Immature natural killer cell (primary cell): ENCODE data around the gene MAPK8IP1. TPM values are rescaled to one million over a fixed set of nuclear protein-coding genes. Genes with fewer than 3 reads are reported as not detected.

Experiments
- DNase-seq, 3 donors: peaks; one replicate each; pipeline ENCODE4 v3.0.0; 2022; ENCODE audit warnings: mixed read lengths in 1 of 3
- H3K27ac Mint-ChIP-seq, 6 donors: one replicate each; pipeline ENCODE4 v1.8.0; 2020; ENCODE audit warnings: mixed read lengths in 6 of 6, mild to moderate bottlenecking in 5 of 6, inconsistent platforms in 4 of 6, moderate library complexity in 3 of 6
- H3K27me3 Mint-ChIP-seq, 3 donors: one replicate each; pipeline ENCODE4 v1.8.0; 2020 to 2021; ENCODE audit warnings: low read depth in 3 of 3, mild to moderate bottlenecking in 3 of 3, mixed read lengths in 3 of 3, moderate library complexity in 3 of 3, inconsistent platforms in 1 of 3
- H3K36me3 Mint-ChIP-seq, 3 donors: one replicate each; pipeline ENCODE4 v1.8.0; 2020; ENCODE audit warnings: mixed read lengths in 3 of 3, inconsistent platforms in 2 of 3, mild to moderate bottlenecking in 2 of 3
- H3K4me1 Mint-ChIP-seq, 2 donors: one replicate each; pipeline ENCODE4 v1.8.0; 2020; ENCODE audit warnings: inconsistent platforms in 2 of 2, mild to moderate bottlenecking in 2 of 2, mixed read lengths in 2 of 2, moderate library complexity in 1 of 2
- H3K4me3 Mint-ChIP-seq, 5 donors: one replicate each; pipeline ENCODE4 v1.8.0; 2020; ENCODE audit warnings: mild to moderate bottlenecking in 5 of 5, mixed read lengths in 5 of 5, inconsistent platforms in 3 of 5, moderate library complexity in 3 of 5
- H3K9me3 Mint-ChIP-seq, 6 donors: one replicate each; pipeline ENCODE4 v1.8.0; 2020; ENCODE audit warnings: mild to moderate bottlenecking in 6 of 6, mixed read lengths in 6 of 6, inconsistent platforms in 4 of 6, moderate library complexity in 3 of 6
- polyA plus RNA-seq, 3 donors: library from polyadenylated mRNA; unstranded; fragments of 300-500 nt; fragmentation: Illumina TruSeq; gene quantifications; one replicate each; pipeline ENCODE4 v1.2.3, GENCODE V29; 2021

Gene MAPK8IP1
- polyA plus RNA-seq, 3 donors from 2014 or later, result 0.08 to 0.09 TPM; not detected in 1

- no peaks in the 10 kb centered on the region for H3K9me3 Mint-ChIP-seq
- H3K27me3 Mint-ChIP-seq, result peaks cover 0 to 12% (median 9%) of the 10 kb centered on the region in 3 donors
- DNase-seq, result no peak
- peaks cover 5 to 10% (median 8%) of the 10 kb centered on the region in 3 donors for H3K36me3 Mint-ChIP-seq
- H3K4me1 Mint-ChIP-seq, result peaks cover 9 to 13% of the 10 kb centered on the region in 2 donors
- H3K27ac Mint-ChIP-seq, result no peak overlapping the region
- H3K4me3 Mint-ChIP-seq, result peak overlapping the region; percentile 15 to 48 (median 27)
Observed at GRCh38 chr11:45886816-45887520, 1.5 kb downstream of the MAPK8IP1 start.

- DNase-seq, result no peak
- H3K27ac Mint-ChIP-seq, result no peak overlapping the region
- H3K9me3 Mint-ChIP-seq, result no peaks in the 10 kb centered on the region
- peaks cover 9 to 13% of the 10 kb centered on the region in 2 donors for H3K4me1 Mint-ChIP-seq
- H3K4me3 Mint-ChIP-seq, result peak overlapping the region in 2 of 5 donors; percentile 15 to 27
- peaks cover 0 to 5% (median 3%) of the 10 kb centered on the region in 3 donors for H3K36me3 Mint-ChIP-seq
- H3K27me3 Mint-ChIP-seq, result peaks cover 0 to 12% (median 9%) of the 10 kb centered on the region in 3 donors
Observed at GRCh38 chr11:45887587-45887986, 2.1 kb downstream of the MAPK8IP1 start.

- no peak for DNase-seq
- peaks cover 7 to 9% of the 10 kb centered on the region in 2 donors for H3K4me1 Mint-ChIP-seq
- peaks cover 0 to 9% (median 8%) of the 10 kb centered on the region in 3 donors for H3K27me3 Mint-ChIP-seq
- H3K9me3 Mint-ChIP-seq, result peaks cover 0 to 2% (median 0%) of the 10 kb centered on the region in 6 donors
- H3K4me3 Mint-ChIP-seq, result no peak overlapping the region
- peaks cover 0 to 5% (median 0%) of the 10 kb centered on the region in 3 donors for H3K36me3 Mint-ChIP-seq
- no peak overlapping the region for H3K27ac Mint-ChIP-seq
Observed at GRCh38 chr11:45889555-45889954, 4.1 kb downstream of the MAPK8IP1 start.

- peaks cover 0 to 5% (median 0%) of the 10 kb centered on the region in 3 donors for H3K36me3 Mint-ChIP-seq
- peaks cover 4 to 5% of the 10 kb centered on the region in 2 donors for H3K4me1 Mint-ChIP-seq
- peaks cover 0 to 2% (median 0%) of the 10 kb centered on the region in 6 donors for H3K9me3 Mint-ChIP-seq
- H3K4me3 Mint-ChIP-seq, result no peak overlapping the region
- no peak for DNase-seq
- peaks cover 2 to 9% (median 7%) of the 10 kb centered on the region in 3 donors for H3K27me3 Mint-ChIP-seq
- H3K27ac Mint-ChIP-seq, result no peak overlapping the region
Observed at GRCh38 chr11:45889966-45890365, 4.5 kb downstream of the MAPK8IP1 start.

GRCh38 chr11:45890886-45891550 is 5.6 kb downstream of the MAPK8IP1 start:
- H3K27ac Mint-ChIP-seq, result no peak overlapping the region
- peaks cover 0 to 2% (median 0%) of the 10 kb centered on the region in 6 donors for H3K9me3 Mint-ChIP-seq
- no peak overlapping the region for H3K4me3 Mint-ChIP-seq
- DNase-seq, result no peak
- H3K4me1 Mint-ChIP-seq, result no peaks in the 10 kb centered on the region
- H3K27me3 Mint-ChIP-seq, result peaks cover 5 to 6% (median 6%) of the 10 kb centered on the region in 3 donors
- peaks cover 0 to 5% (median 0%) of the 10 kb centered on the region in 3 donors for H3K36me3 Mint-ChIP-seq

GRCh38 chr11:45892856-45893255 is 7.4 kb downstream of the MAPK8IP1 start:
- Mint-ChIP-seq H3K27me3 (peaks cover 5 to 8% (median 8%) of the 10 kb centered on the region in 3 donors), H3K4me1 (no peaks in the 10 kb centered on the region), H3K27ac (no peak overlapping the region), H3K4me3 (no peak overlapping the region), H3K9me3 (peaks cover 0 to 2% (median 0%) of the 10 kb centered on the region in 6 donors), H3K36me3 (peaks cover 0 to 5% (median 0%) of the 10 kb centered on the region in 3 donors)
- no peak for DNase-seq

- H3K27ac Mint-ChIP-seq, result no peak overlapping the region
- H3K9me3 Mint-ChIP-seq, result peaks cover 0 to 2% (median 0%) of the 10 kb centered on the region in 6 donors
- H3K4me1 Mint-ChIP-seq, result peaks cover 0 to 2% of the 10 kb centered on the region in 2 donors
- H3K4me3 Mint-ChIP-seq, result no peak overlapping the region
- H3K36me3 Mint-ChIP-seq, result peaks cover 0 to 5% (median 0%) of the 10 kb centered on the region in 3 donors
- DNase-seq, result no peak
- H3K27me3 Mint-ChIP-seq, result peaks cover 5 to 12% (median 6%) of the 10 kb centered on the region in 3 donors
Observed at GRCh38 chr11:45894555-45895247, 9.2 kb downstream of the MAPK8IP1 start.

- no peak overlapping the region for H3K4me3 Mint-ChIP-seq
- peaks cover 0 to 5% (median 0%) of the 10 kb centered on the region in 3 donors for H3K36me3 Mint-ChIP-seq
- no peak overlapping the region for H3K27ac Mint-ChIP-seq
- H3K4me1 Mint-ChIP-seq, result peaks cover 0 to 4% of the 10 kb centered on the region in 2 donors
- H3K9me3 Mint-ChIP-seq, result peaks cover 0 to 2% (median 0%) of the 10 kb centered on the region in 6 donors
- H3K27me3 Mint-ChIP-seq, result peaks cover 5 to 15% (median 7%) of the 10 kb centered on the region in 3 donors
- no peak for DNase-seq
Observed at GRCh38 chr11:45895553-45896259, 10.3 kb downstream of the MAPK8IP1 start.

- Mint-ChIP-seq H3K4me1 (peaks cover 0 to 4% of the 10 kb centered on the region in 2 donors), H3K9me3 (peaks cover 0 to 2% (median 0%) of the 10 kb centered on the region in 6 donors), H3K27ac (no peak overlapping the region), H3K36me3 (peaks cover 0 to under 1% (median 0%) of the 10 kb centered on the region in 3 donors), H3K27me3 (peaks cover 5 to 16% (median 12%) of the 10 kb centered on the region in 3 donors), H3K4me3 (no peak overlapping the region)
- DNase-seq, result no peak
Observed at GRCh38 chr11:45896422-45896984, 11.1 kb downstream of the MAPK8IP1 start.

GRCh38 chr11:45897556-45897955 is 12.1 kb downstream of the MAPK8IP1 start:
- no peak for DNase-seq
- Mint-ChIP-seq H3K4me3 (no peak overlapping the region), H3K27me3 (peaks cover 5 to 17% (median 15%) of the 10 kb centered on the region in 3 donors)

GRCh38 chr11:45899086-45899447 is 13.6 kb downstream of the MAPK8IP1 start:
- Mint-ChIP-seq H3K4me3 (peak overlapping the region; percentile 64 to 76 (median 67)), H3K27ac (peak overlapping the region in 1 of 6 donors; percentile 56), H3K4me1 (peaks cover 0 to 4% of the 10 kb centered on the region in 2 donors), H3K36me3 (no peaks in the 10 kb centered on the region), H3K9me3 (no peaks in the 10 kb centered on the region), H3K27me3 (peaks cover 8 to 17% (median 17%) of the 10 kb centered on the region in 3 donors)
- DNase-seq, result no peak

More at GRCh38 chr11:45897556-45897955, 12.1 kb downstream of the MAPK8IP1 start:
- H3K27ac Mint-ChIP-seq, result no peak overlapping the region
- peaks cover 0 to 2% (median 0%) of the 10 kb centered on the region in 6 donors for H3K9me3 Mint-ChIP-seq
- H3K36me3 Mint-ChIP-seq, result no peaks in the 10 kb centered on the region
- peaks cover 0 to 4% of the 10 kb centered on the region in 2 donors for H3K4me1 Mint-ChIP-seq

GRCh38 chr11:45899448-45900174 is 14.2 kb downstream of the MAPK8IP1 start:
- Mint-ChIP-seq H3K27ac (peak overlapping the region in 2 of 6 donors; percentile 50 to 56), H3K4me1 (peaks cover 0 to 5% of the 10 kb centered on the region in 2 donors), H3K9me3 (no peaks in the 10 kb centered on the region), H3K27me3 (peaks cover 8 to 17% (median 17%) of the 10 kb centered on the region in 3 donors), H3K36me3 (no peaks in the 10 kb centered on the region), H3K4me3 (peak overlapping the region; percentile 64 to 76 (median 67))
- DNase-seq, result peak; percentile 76 to 78 (median 76)
